HTR-8/SVneo (cell line): Measurements from ENCODE around the gene TRHDE.

ENCODE experiments used
- DNase-seq: peaks from one replicate; pipeline ENCODE4 v3.0.0; 2011; ENCODE audit warnings: low spot score, mixed read lengths; ENCODE audit not compliant: insufficient read length
- FAIRE-seq: peaks from 2 replicates; lab custom pipeline; 2011; peaks lifted over from hg19 to GRCh38; lab: Jason Lieb, UNC

Gene TRHDE

DNA sequence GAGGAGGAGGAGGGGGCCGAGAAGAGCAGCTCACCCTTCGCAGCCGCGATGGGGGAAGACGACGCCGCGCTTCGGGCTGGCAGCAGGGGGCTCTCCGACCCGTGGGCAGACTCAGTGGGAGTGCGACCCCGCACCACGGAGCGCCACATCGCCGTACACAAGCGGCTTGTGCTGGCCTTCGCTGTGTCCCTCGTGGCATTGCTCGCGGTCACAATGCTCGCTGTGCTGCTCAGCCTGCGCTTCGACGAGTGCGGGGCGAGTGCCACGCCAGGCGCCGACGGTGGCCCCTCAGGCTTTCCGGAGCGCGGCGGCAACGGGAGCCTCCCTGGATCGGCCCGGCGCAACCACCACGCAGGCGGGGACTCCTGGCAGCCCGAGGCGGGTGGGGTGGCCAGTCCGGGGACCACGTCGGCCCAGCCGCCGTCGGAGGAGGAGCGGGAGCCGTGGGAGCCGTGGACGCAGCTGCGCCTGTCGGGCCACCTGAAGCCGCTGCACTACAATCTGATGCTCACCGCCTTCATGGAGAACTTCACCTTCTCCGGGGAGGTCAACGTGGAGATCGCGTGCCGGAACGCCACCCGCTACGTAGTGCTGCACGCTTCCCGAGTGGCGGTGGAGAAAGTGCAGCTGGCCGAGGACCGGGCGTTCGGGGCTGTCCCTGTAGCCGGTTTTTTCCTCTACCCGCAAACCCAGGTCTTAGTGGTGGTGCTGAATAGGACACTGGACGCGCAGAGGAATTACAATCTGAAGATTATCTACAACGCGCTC is 745 bp downstream of the TRHDE start:
- FAIRE-seq: no peak
- DNase-seq: no peak

DNA sequence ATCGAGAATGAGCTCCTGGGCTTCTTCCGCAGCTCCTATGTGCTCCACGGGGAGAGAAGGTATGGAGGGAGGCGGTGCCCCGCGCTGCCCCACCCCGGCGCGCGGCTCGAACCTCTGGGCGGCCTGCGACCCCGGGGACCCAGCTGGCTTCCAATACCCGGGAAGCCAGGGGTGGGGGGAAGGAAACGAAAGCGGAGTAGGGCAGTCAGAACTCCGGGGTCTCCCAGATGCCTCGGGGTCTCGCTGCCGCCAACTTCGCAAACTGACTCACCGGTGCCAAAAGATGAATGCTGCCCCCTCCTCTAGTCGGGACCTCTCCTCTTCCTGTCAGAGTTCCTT is 1.3 kb downstream of the TRHDE start:
- peak; percentile 27 for DNase-seq
- no peak for FAIRE-seq

DNA sequence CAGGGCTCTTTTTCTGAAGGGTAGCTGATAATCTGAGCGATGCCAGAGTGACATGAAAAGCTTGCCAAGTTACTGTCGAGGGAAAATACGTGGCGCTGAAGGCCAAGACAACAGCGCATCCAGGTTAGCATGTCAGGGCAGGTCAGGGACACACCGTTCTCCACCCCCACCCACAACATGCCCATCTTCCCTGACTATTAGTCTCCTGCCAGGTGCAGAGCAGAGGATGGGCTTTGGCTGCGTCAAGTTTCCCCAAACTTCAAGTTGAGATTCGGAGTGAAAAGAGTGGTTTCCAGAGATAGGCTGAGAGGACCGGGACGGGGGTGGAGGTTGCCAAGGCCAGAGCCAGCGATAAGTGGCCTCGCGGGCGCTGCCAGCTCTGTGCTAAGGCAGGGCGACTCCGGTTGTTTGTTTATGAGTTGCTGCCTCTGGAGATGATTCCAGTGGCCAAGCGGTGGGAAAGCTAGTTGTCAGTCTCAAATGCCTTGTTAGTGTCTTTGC is 1.7 kb downstream of the TRHDE start:
- FAIRE-seq: no peak
- no peak for DNase-seq

DNA sequence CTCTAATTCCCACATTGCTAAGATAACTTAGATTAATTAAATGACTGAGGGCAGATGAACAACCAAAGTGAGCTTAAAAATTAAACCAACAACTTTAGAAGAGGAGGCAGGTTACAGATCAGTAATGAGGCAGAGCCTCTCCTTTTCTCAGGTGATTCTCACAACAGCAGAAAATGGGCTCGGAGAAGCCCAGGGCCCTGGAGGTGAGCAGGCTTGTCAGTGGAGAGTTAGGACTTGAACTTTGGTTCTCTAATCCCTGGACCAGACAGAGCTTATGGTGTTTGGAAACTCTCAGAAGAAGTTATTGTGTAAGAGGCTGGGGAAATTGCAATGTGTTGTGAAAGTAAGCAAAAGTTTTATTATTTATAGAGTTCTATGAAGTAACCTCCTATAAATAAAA is 2.8 kb downstream of the TRHDE start:
- FAIRE-seq (no peak), DNase-seq (no peak)

DNA sequence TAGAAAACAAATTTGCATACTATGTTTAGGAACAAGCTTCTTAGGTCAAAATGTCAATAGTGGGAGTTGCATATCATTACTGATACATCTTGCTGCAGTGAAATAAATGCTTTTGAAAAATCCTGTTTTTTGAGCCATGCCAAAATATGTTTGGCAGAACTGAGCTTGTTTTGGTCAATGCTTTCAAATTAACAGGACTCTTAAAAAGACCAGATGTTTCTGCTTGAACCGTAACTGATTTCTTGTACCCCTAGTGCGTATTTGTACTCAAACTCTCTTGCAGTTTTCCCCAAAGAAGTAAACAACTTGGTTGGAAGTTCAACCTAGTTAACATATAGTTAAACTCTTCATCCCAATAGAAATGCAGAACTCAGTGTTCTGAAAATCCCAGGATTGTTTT is 3.4 kb downstream of the TRHDE start:
- FAIRE-seq: no peak

DNA sequence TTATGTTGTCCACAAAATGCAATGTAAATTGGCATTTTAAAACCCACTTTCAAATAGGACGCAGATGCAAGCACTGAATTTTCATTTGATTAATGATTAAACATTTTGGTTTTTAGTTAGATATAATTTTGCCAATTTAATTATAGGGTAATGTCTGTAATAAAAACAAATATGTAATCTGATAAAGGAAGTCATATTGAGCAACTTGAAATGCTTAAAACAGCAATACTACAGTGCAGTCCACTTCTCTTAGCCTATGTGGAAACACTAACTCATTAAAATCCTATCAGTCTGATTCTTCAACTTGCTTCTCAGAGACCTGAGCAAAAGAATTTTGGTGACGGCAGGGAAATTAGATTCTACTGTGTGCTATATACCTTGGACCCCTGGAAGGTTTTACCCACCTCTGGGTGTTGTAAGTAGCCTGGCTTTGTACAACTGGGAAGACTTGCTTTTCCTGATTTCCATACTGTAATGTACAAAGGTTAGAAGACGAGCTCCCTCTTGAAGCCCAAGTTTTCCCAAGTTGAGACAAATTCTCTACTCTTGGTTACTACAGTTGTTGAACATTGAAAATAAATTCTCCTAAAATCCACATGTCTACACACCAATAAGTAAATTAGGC is 4.1 kb downstream of the TRHDE start:
- FAIRE-seq (no peak), DNase-seq (no peak)

More for the DNA sequence above, 3.4 kb downstream of the TRHDE start:
- DNase-seq: no peak

DNA sequence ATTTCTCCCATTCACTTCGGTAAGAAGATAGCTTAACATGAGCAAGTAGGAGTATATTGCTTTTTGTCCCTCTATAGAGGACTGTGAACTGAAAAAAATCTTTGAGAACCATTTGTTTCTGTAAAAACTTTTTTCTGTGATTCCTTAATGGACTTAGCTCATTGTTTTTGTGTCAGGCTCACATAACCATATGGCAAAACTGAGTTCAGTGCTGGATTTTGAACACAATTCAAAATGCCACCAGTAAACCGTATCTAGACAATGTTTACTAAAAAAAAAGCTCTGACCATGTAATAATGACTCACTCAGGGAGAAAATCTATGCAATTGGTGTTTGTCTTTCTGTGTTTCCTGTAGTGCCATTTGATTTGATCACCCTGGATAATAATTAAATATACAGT is 5.2 kb downstream of the TRHDE start:
- FAIRE-seq (no peak), DNase-seq (no peak)

DNA sequence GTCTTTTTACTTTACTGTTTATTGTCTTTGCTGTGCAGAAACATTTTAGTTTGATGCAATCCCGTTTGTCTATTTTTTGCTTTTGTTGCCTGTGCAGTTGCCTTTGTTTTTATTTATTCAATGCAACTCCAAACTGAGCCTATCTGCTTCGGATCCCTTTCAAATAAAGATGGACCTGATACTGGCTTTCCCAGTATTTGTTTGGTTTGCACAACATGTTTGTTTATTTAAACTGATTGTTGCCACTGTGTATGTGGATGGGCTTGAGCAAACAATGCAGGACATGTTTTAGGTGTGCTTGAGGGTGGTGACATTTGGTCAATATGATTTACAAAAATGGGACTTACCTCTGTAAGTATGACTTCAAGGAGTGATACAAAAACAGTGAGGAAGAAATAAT is 6.7 kb downstream of the TRHDE start:
- FAIRE-seq: no peak
- no peak for DNase-seq

DNA sequence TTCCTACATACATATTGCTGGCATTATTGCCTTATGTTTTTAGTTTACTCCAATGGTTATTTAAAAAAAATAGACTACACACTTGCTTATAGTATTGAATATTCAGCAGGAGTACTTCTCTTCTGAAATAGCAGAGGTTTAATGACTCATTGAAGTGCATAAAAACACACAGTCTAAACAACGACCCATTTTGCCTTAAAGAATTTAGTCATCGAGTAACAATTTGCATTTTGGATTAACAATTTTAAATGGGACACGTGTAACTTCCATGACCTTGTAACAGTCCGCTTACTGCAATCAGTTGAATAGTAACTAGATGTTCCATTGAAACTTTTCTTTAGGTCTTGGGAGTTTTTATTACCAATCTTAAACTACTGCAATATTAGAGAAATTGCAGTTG is 9.0 kb downstream of the TRHDE start:
- no peak for FAIRE-seq
- no peak for DNase-seq

DNA sequence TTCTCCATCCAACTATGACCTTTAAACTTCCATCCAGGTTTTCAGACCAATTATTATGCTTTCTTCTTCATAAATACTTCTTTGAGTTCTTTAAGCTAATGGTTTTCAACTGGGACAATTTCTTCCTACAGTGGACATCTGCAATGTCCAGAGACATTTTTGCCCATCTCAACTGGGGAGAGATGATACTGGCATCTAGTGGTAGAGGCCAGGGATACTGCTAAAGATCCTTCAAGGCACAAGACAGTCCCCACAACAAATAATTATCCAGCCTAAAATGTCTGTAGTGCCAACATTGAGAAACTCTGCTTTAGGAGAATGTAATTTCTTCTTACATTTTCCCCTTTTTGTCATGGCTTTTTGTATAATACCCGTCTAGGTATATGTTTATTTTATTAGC is 10.6 kb downstream of the TRHDE start:
- FAIRE-seq (no peak), DNase-seq (no peak)

DNA sequence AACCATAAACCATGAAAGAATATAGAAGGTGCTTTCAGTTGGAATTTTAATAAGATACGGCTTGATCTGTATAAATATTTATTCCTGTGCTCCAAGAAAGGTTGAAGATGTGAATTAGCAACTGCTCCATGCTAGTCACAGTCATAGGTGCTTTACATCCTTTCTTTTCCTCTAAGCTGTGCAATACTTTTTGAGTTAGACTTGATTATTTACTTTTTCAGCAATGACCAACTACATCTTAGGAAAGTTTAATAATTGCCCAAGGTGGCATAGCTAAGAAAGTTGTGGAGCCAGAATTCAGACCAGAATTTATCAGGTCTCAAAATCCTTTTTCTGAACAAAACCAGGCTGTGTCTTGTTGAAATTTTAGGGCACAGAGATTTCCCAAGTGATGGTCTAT is 13.7 kb downstream of the TRHDE start:
- no peak for FAIRE-seq
- no peak for DNase-seq

DNA sequence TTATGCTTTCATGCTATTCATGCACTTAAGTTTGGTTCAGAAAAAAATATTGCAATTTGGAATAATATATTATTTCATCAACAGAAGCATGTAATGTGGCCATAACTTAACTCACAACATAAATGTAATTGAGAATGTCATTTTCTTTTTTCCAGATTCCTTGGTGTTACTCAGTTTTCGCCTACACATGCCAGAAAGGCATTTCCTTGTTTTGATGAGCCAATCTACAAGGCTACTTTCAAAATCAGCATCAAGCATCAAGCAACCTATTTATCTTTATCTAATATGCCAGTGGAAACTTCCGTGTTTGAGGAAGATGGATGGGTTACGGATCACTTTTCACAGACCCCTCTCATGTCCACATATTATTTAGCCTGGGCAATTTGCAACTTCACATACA is 14.4 kb downstream of the TRHDE start:
- no peak for FAIRE-seq
- DNase-seq: no peak

DNA sequence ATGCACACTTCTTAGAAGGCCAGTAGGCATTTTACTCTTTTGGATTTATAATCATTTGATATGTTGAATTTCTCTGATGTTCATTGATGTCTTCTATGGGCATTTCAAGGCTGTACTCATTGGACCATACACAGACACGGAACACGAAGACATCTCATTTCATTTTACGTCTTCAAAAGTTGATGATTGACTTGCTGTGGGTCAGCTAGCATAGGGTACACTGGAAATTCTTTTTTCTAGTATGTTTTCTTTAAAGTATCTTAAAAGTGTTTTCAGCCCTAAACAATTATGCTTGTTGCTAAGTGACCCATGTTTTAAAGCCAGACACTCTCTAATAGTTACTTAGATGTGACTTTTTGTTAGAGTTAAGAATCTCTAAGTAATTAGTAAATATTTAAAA is 16.3 kb downstream of the TRHDE start:
- no peak for FAIRE-seq
- no peak for DNase-seq

DNA sequence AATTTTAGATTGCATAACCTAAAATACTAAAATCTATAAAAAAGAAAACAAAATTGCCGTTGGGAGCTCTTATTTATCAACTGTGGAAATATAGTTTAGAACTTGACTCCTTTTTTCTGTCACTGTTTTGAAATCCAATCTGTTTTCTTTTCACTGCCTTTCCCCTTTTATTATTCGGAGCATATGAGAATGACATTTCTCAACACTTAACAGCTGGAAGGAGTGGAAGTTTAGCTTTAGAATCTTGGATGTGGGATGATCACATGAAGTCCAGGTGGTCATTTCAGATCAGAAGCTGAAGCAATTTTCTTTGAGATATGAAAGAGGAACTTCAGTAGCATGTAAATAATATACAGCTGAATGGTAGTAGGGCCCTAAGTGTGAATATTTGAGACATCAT is 16.7 kb downstream of the TRHDE start:
- DNase-seq (no peak), FAIRE-seq (no peak)

DNA sequence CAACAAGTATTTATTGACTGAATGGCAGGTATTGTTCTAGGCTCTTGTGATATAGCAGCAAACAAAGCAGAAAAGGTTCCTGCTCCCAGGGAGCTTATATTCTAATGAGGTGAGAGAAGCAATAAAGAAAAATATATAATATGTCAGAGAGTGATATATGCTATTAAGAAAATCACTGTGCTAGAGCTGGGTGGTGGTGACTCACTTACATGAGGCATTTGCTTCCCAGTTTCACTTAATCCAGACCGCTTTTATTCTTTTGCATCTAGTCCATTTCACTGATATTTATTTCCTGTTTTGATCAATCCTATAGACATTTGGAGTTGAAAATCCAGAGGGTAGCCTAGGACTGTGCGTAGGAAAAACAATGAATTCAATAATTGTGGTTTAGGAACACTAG is 17.5 kb downstream of the TRHDE start:
- no peak for FAIRE-seq
- DNase-seq: no peak

DNA sequence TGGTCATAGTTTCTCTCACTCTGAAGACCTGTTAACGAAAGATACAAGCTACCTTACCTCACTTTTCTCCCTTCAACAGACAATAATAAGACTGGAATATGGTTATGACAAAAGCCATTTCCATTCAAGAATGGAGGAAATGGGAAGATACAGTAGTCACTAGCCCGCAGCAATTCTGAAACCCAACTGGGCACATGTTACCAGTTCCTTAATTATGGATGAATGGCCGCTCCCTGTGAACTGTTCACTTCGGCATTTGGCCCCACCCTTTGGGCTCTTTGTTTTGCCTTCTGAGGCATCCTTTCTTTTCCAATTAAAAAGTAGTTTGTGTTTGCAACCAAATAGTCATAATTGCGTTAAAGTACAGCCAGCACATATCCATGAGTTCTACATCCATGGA is 19.0 kb downstream of the TRHDE start:
- FAIRE-seq: no peak

DNA sequence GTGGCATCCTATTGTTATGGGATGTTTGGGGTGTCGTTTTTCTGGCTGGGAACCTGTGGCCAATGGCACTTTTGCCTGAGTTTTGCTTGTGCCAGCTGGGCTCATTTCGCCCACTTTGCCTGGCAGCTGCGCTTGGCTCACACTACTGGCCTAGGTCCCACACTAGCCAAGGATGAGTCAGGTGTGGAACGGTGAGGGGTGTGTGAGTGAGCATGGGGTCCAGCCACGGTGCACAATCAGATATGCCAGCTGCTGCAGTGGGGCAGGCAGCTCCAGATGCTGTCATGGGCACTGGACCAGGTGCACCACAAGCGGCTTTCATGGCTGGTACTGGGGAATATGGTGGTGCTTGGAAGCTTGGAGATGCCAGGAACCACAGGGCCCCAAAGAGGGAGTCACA is 21.5 kb downstream of the TRHDE start:
- FAIRE-seq: no peak
- no peak for DNase-seq

More for the DNA sequence above, 19.0 kb downstream of the TRHDE start:
- DNase-seq: no peak

DNA sequence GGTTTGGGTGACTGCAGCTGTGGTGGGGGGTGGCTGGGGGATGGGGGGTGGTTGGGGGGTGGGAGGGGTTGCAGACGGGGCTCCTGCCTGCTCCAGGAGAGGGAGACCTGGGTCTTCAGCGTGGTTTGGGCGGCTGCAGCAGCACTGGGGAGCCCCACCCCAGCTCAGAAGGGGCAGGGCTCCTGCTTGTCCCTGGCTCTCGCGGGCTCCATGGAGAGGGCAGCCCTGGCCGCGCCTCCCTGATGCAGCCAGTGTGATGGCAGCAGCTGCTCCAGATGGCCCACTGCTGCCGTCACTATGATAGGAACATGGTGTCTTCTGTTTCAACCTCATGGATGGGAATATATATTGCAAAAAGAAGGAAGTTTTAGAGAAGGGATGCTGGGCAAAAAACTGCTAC is 22.9 kb downstream of the TRHDE start:
- DNase-seq (no peak), FAIRE-seq (no peak)

DNA sequence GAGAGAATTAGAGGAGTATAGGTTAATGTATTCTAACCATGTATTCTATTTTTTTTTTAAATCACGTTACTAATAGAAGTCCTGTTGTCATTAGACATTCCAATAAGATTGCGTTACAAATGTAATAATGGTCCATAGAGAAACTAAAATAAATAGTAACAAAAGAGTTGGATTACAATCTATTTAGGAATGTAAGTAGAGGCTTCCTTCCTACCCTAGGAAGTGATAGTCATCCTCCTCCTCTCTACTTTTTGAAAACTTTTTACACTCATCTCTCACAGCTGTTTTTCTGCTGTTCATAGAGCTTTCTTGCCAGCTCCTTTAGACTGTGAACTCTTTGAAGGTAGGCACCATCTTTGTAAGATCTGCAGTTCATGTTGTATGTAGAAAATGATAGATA is 23.6 kb downstream of the TRHDE start:
- FAIRE-seq: no peak

DNA sequence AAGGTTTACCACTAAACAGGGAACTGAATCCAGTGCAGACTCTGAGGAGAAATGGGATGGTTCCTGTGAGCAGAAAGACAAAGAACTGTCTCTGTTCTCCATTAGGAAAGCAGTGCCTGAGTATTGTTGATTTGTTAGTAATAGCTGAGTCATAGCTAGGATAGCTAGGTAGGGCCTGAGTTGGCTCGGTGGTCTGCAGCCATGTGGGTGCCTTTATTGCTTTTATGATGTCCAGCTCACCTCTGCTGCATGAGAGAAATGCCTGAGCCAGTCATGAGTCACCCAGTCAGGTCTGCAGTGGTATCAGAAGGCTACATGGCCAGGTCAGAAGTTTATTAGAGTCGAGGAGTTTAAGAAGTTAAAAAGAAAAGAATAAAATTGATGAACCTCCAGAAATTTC is 24.2 kb downstream of the TRHDE start:
- peak; percentile 39 for DNase-seq
- peak; percentile 85 for FAIRE-seq

More for the DNA sequence above, 23.6 kb downstream of the TRHDE start:
- DNase-seq: no peak

DNA sequence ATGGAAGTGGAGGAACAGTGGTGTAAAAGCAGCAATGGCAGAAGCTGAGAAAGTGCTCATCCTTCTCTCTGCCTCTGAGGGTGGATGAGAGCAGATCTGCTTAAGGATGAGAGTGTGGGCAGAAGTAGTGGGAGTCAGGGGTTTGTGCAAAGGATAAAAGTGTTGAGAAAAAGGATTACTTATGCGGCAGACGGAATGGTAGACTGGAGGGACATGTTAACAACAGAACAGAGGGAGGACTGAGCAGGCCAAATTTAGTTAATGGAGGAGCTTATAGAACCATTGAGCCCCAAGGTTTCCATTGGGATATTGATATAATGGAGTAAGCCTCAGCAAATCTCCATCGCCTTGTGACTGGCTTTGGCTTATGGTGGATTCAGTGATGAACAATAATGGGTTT is 25.5 kb downstream of the TRHDE start:
- FAIRE-seq (peak; percentile 38), DNase-seq (no peak)

DNA sequence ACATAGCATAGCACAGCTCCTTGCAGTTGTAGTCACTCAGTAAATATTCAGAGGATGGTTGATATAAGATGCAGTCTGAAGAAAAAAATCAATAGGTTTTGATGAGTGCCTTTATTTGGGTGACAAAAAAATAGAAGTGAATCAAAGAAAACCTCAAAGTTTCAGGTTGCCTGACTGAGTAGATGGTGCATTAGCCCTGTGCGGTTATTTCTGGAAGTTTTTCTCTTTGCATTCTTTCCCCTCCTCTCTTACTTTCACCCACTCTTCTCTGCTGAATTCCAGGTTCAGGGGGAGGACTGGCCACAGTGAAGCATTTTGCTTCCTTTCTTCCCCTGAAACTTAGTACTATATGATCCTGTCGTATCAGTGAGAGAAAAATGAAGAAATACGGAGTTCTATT is 28.6 kb downstream of the TRHDE start:
- DNase-seq (no peak), FAIRE-seq (no peak)
